ENCODE results near the gene ASGR2.

DNA sequence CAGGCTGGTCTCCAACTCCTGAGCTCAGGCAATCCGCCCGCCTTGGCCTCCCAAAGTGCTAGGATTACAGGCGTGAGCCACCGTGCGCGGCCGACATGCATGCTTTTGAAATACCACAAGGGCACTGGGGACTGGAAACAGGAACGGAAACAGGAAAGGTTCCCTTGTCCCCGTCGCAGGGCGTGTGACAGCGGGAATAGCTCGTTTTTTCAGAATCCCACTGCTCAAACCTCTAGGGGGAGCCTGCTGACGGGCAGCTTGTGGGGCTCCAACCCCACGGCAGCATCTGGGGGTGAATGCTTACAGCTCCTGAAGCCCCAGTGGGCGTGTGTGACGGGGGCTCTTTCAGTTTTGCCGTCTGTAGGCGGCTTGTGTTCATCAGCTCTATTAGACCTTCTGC lies 18.8 kb upstream of the ASGR2 start:
- TF ChIP-seq, protein P1, sequence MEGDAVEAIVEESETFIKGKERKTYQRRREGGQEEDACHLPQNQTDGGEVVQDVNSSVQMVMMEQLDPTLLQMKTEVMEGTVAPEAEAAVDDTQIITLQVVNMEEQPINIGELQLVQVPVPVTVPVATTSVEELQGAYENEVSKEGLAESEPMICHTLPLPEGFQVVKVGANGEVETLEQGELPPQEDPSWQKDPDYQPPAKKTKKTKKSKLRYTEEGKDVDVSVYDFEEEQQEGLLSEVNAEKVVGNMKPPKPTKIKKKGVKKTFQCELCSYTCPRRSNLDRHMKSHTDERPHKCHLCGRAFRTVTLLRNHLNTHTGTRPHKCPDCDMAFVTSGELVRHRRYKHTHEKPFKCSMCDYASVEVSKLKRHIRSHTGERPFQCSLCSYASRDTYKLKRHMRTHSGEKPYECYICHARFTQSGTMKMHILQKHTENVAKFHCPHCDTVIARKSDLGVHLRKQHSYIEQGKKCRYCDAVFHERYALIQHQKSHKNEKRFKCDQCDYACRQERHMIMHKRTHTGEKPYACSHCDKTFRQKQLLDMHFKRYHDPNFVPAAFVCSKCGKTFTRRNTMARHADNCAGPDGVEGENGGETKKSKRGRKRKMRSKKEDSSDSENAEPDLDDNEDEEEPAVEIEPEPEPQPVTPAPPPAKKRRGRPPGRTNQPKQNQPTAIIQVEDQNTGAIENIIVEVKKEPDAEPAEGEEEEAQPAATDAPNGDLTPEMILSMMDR (IDR thresholded peaks at IDR 0.05), result peak in 3 of 6 experiments; percentile 13 to 25 (median 24)
- no peak for TF ChIP-seq POLR2A (IDR thresholded peaks at IDR 0.05)

All from Peyer's patch (tissue), 4 donors.